ENCODE results near the gene CD63. TPM values are rescaled to one million over a fixed set of nuclear protein-coding genes. Genes with fewer than 3 reads are reported as not detected.

Gene CD63
- total RNA-seq, 2 experiments from 2014 or later, result 150 to 165 TPM

- Mint-ChIP-seq H3K27me3 (no peaks in the 10 kb centered on the region), H3K27ac (peak within 1 kb of the TSS; percentile 95), H3K36me3 (peaks cover 11% of the 10 kb centered on the region), H3K4me1 (peaks cover 45% of the 10 kb centered on the region), H3K9me3 (no peaks in the 10 kb centered on the region), H3K4me3 (peak within 1 kb of the TSS; percentile 93)
- peak; percentile 97 for DNase-seq
- POLR2A ChIA-PET, result interaction anchor here (0.6 to 2.8 kb wide), 9 partner anchors 9 to 868 kb away, joined by 3 to 31 read pairs (median 4); partner anchors contain the start of genes CD63, ITGA7 and ORMDL2
- peak; percentile 92 for ATAC-seq (ENCODE audit: low read depth)
These were observed 12.8 kb downstream of the CD63 start, which contains the start of gene BLOC1S1 for GRCh38 chr12:55715833-55716581. TSS of gene BLOC1S1 (plus strand) at chr12:55716046. CDS start at chr12:55716052, 6 bp downstream.

- H3K27me3 Mint-ChIP-seq, result no peaks in the 10 kb centered on the region
- peaks cover 38% of the 10 kb centered on the region for H3K4me1 Mint-ChIP-seq
- no peak for DNase-seq
- POLR2A ChIA-PET, result interaction anchor here (0.6 to 2.8 kb wide), 8 partner anchors 9 to 1706 kb away, joined by 3 to 31 read pairs (median 4); partner anchors contain the start of gene CD63
- ATAC-seq (ENCODE audit: low read depth), result no peak
- H3K36me3 Mint-ChIP-seq, result peaks cover 11% of the 10 kb centered on the region
- H3K9me3 Mint-ChIP-seq, result no peaks in the 10 kb centered on the region
- H3K4me3 Mint-ChIP-seq, result peak overlapping the region; percentile 93
- H3K27ac Mint-ChIP-seq, result peak overlapping the region; percentile 95
These were observed 13.5 kb downstream of the CD63 start for GRCh38 chr12:55715169-55715764.

GRCh38 chr12:55713721-55714120, 15.1 kb downstream of the CD63 start:
- no peaks in the 10 kb centered on the region for H3K9me3 Mint-ChIP-seq
- H3K27ac Mint-ChIP-seq, result no peak overlapping the region
- ATAC-seq (ENCODE audit: low read depth) (no peak), DNase-seq (no peak)
- H3K36me3 Mint-ChIP-seq, result peaks cover 9% of the 10 kb centered on the region
- POLR2A ChIA-PET, result no interaction called here
- peaks cover 13% of the 10 kb centered on the region for H3K27me3 Mint-ChIP-seq
- H3K4me3 Mint-ChIP-seq, result no peak overlapping the region
- H3K4me1 Mint-ChIP-seq, result peaks cover 32% of the 10 kb centered on the region

- Mint-ChIP-seq H3K27ac (no peak overlapping the region), H3K27me3 (peaks cover 20% of the 10 kb centered on the region), H3K4me3 (no peak overlapping the region), H3K36me3 (peaks cover 2% of the 10 kb centered on the region), H3K4me1 (peaks cover 32% of the 10 kb centered on the region), H3K9me3 (no peaks in the 10 kb centered on the region)
- no peak for DNase-seq
- POLR2A ChIA-PET, result interaction anchor here (1.4 kb wide), 1 partner anchor 17 kb away, joined by 5 read pairs; no protein-coding TSS in a partner anchor
- no peak for ATAC-seq (ENCODE audit: low read depth)
These were observed 16.0 kb downstream of the CD63 start for GRCh38 chr12:55712700-55713415.

DNA sequence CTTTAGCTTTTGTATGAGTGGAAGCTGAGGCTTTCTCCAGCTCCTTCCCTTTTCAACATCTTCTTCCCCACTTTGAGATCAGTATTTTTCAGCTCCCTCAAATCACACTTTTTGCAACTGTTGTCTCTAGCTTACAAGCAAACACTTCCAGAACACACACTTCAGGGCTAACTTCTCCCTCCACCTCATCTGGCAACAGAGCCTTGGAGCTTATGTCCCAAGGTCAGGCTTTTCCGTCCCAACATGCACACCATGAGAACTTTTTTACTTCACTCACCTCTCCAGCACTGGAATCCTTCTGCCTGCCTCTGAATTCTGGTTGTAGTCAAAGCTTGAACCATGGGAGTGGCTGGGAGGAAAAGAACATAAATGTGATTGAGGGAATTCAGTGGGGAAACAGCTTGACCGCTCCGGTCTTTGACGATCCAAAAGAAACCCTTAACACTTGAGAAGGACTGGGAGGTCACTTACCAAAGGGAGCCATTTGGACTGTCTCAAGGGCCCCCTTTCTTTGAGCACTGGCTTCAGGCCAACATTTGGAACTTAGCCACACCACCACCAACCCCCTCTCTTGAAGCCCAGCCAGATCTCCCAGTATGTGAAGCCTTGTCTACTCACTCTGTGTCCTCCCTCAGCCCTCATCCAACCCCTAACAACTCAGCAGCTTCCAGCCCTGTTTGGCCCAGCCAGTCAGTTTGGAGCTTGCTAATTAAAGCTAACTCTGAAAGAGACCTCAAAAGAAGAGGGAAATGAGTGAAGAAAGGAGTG, 16.8 kb downstream of the CD63 start:
- POLR2A ChIA-PET, result interaction anchor here (1.4 kb wide), 1 partner anchor 18 kb away, joined by 5 read pairs; no protein-coding TSS in a partner anchor
- peaks cover 1% of the 10 kb centered on the region for H3K36me3 Mint-ChIP-seq
- ATAC-seq (ENCODE audit: low read depth) (no peak), DNase-seq (no peak)
- H3K27me3 Mint-ChIP-seq, result peaks cover 25% of the 10 kb centered on the region
- no peak overlapping the region for H3K27ac Mint-ChIP-seq
- H3K9me3 Mint-ChIP-seq, result no peaks in the 10 kb centered on the region
- H3K4me1 Mint-ChIP-seq, result peaks cover 26% of the 10 kb centered on the region
- no peak overlapping the region for H3K4me3 Mint-ChIP-seq

DNA sequence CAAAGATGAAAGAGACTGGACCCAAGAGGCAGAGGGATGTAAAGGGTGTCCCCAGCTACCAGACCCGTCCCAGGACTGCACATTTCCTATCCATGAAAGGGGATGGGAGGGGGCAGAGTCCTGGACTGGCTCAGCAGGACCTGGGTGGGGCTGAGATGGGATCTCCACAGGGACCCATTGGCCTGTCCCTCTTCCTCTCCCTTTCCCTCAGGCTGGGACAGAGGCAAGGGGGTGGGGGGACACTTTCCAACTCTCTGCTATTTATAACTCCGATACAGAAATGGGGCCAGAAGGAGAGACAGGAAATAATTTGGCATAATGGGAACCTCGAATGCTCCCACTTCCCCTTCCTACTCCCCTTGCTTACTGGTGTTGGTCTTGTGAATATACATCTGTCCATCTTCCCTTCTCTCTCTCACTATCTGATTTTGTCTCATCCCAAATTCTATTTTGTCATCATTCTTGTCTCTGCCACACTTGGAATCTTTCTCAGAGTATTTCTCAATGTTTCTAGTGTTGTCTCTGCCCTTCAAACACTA, 20.0 kb downstream of the CD63 start:
- H3K27me3 Mint-ChIP-seq, result peaks cover 41% of the 10 kb centered on the region
- H3K27ac Mint-ChIP-seq, result no peak overlapping the region
- no peak for DNase-seq

GRCh38 chr12:55707841-55708694, 20.7 kb downstream of the CD63 start, which contains the start of gene ITGA7:
TSS of gene ITGA7 (minus strand) at chr12:55707904. CDS start at chr12:55707682, 222 bp downstream.
- no peak within 1 kb of the TSS for H3K27ac Mint-ChIP-seq
- H3K27me3 Mint-ChIP-seq, result peaks cover 41% of the 10 kb centered on the region
- DNase-seq, result peak; percentile 74
- H3K9me3 Mint-ChIP-seq, result no peaks in the 10 kb centered on the region
- H3K4me3 Mint-ChIP-seq, result peak within 1 kb of the TSS; percentile 83
- ATAC-seq (ENCODE audit: low read depth), result peak; percentile 75
- POLR2A ChIA-PET, result interaction anchor here (0.9 kb wide), 1 partner anchor 8 kb away, joined by 4 read pairs; no protein-coding TSS in a partner anchor
- H3K4me1 Mint-ChIP-seq, result peaks cover 14% of the 10 kb centered on the region
- no peaks in the 10 kb centered on the region for H3K36me3 Mint-ChIP-seq

More for the DNA sequence above, 20.0 kb downstream of the CD63 start:
- no peaks in the 10 kb centered on the region for H3K36me3 Mint-ChIP-seq
- ATAC-seq (ENCODE audit: low read depth), result no peak
- H3K9me3 Mint-ChIP-seq, result no peaks in the 10 kb centered on the region
- POLR2A ChIA-PET, result no interaction called here
- peaks cover 14% of the 10 kb centered on the region for H3K4me1 Mint-ChIP-seq
- H3K4me3 Mint-ChIP-seq, result peak overlapping the region; percentile 83

GRCh38 chr12:55707219-55707671, 21.6 kb downstream of the CD63 start:
- H3K4me3 Mint-ChIP-seq, result peak overlapping the region; percentile 83
- peaks cover 41% of the 10 kb centered on the region for H3K27me3 Mint-ChIP-seq
- DNase-seq (no peak), ATAC-seq (ENCODE audit: low read depth) (peak; percentile 11)
- no peaks in the 10 kb centered on the region for H3K9me3 Mint-ChIP-seq
- POLR2A ChIA-PET, result interaction anchor here (0.9 kb wide), 1 partner anchor 9 kb away, joined by 4 read pairs; no protein-coding TSS in a partner anchor
- H3K27ac Mint-ChIP-seq, result no peak overlapping the region
- no peaks in the 10 kb centered on the region for H3K36me3 Mint-ChIP-seq
- peaks cover 14% of the 10 kb centered on the region for H3K4me1 Mint-ChIP-seq

DNA sequence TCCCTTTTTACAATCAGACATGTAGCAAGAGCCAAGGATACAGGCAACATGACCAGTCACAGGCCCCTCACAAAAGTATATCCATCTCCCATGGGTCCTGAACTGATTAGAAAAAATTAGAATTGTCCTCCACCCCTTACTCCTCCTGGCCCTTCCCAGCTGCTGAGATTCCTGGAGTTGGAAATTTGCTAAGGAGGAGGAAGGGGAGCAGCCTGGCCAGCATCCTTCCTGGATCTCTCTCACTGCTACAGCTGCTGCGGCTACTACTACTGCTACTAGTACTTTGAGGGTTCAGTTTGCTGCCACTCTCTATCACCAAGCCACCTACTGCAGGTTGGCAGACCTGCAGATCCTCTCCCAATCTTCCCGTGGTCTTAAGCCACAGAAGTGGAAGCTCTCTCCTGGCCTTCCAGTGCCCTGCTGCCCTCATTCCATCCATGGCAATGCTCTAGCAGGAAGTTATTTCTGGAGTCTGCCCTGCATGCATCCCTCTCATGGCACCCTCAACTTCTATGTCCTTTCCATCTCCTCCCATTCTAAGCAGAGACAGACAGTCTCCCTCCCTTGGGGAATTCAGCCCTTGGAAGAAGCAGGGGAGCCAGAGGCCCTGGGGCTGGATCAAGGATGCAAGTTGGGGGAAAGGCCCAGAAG, 22.1 kb downstream of the CD63 start:
- DNase-seq (no peak), ATAC-seq (ENCODE audit: low read depth) (no peak)
- POLR2A ChIA-PET, result interaction anchor here (0.9 kb wide), 1 partner anchor 10 kb away, joined by 4 read pairs; no protein-coding TSS in a partner anchor
- peaks cover 14% of the 10 kb centered on the region for H3K4me1 Mint-ChIP-seq
- H3K4me3 Mint-ChIP-seq, result peak overlapping the region; percentile 83
- H3K36me3 Mint-ChIP-seq, result no peaks in the 10 kb centered on the region
- H3K27me3 Mint-ChIP-seq, result peaks cover 41% of the 10 kb centered on the region
- no peaks in the 10 kb centered on the region for H3K9me3 Mint-ChIP-seq
- no peak overlapping the region for H3K27ac Mint-ChIP-seq

- Mint-ChIP-seq H3K27me3 (peaks cover 41% of the 10 kb centered on the region), H3K9me3 (no peaks in the 10 kb centered on the region), H3K4me1 (peaks cover 14% of the 10 kb centered on the region), H3K4me3 (no peak overlapping the region), H3K27ac (no peak overlapping the region), H3K36me3 (no peaks in the 10 kb centered on the region)
- POLR2A ChIA-PET, result interaction anchor here (0.5 to 0.7 kb wide), 2 partner anchors 10 to 39 kb away, joined by 4 read pairs; partner anchors contain the start of gene BLOC1S1
- ATAC-seq (ENCODE audit: low read depth) (no peak), DNase-seq (no peak)
These were observed 22.9 kb downstream of the CD63 start for GRCh38 chr12:55705782-55706402.
